Activated T-helper 1 cell treated with Interleukin-2 at 50 U/mL for 16 hours (primary cell): ENCODE results near the gene RPS6KA2.

Experiments used
- DNase-seq: peaks from one replicate; pipeline ENCODE4 v3.0.0-alpha.2; 2020; ENCODE audit warnings: low read depth

RPS6KA2 gene

GRCh38 chr6:166615059-166615770 lies 11.8 kb downstream of the RPS6KA2 start:
- DNase-seq: no peak

GRCh38 chr6:166614589-166614988 lies 12.5 kb downstream of the RPS6KA2 start:
- no peak for DNase-seq

GRCh38 chr6:166614171-166614583 lies 12.9 kb downstream of the RPS6KA2 start:
- no peak for DNase-seq

GRCh38 chr6:166613027-166613426 lies 14.0 kb downstream of the RPS6KA2 start:
- DNase-seq: no peak

GRCh38 chr6:166612471-166612881 lies 14.6 kb downstream of the RPS6KA2 start:
- DNase-seq: no peak

GRCh38 chr6:166611631-166612030 lies 15.4 kb downstream of the RPS6KA2 start:
- DNase-seq: no peak

- no peak for DNase-seq
Measured at GRCh38 chr6:166610069-166610468, 17.0 kb downstream of the RPS6KA2 start.

- DNase-seq: no peak
Measured at GRCh38 chr6:166608774-166609173, 18.3 kb downstream of the RPS6KA2 start.

- DNase-seq: no peak
Measured at GRCh38 chr6:166605752-166606151, 21.3 kb downstream of the RPS6KA2 start.

- no peak for DNase-seq
Measured at GRCh38 chr6:166604911-166605310, 22.1 kb downstream of the RPS6KA2 start.

GRCh38 chr6:166604328-166604727 lies 22.7 kb downstream of the RPS6KA2 start:
- DNase-seq: no peak

- DNase-seq: no peak
Measured at GRCh38 chr6:166603043-166603690, 23.9 kb downstream of the RPS6KA2 start.

GRCh38 chr6:166601956-166602355 lies 25.1 kb downstream of the RPS6KA2 start:
- no peak for DNase-seq

GRCh38 chr6:166600931-166601330 lies 26.1 kb downstream of the RPS6KA2 start:
- no peak for DNase-seq

GRCh38 chr6:166599205-166599604 lies 27.8 kb downstream of the RPS6KA2 start:
- DNase-seq: no peak

- no peak for DNase-seq
Measured at GRCh38 chr6:166598441-166599138, 28.5 kb downstream of the RPS6KA2 start.

- DNase-seq: no peak
Measured at GRCh38 chr6:166597711-166598440, 29.2 kb downstream of the RPS6KA2 start.

- DNase-seq: no peak
Measured at GRCh38 chr6:166596776-166597507, 30.1 kb downstream of the RPS6KA2 start.

GRCh38 chr6:166595949-166596348 lies 31.1 kb downstream of the RPS6KA2 start:
- no peak for DNase-seq

- no peak for DNase-seq
Measured at GRCh38 chr6:166595061-166595780, 31.8 kb downstream of the RPS6KA2 start.

GRCh38 chr6:166592821-166593220 lies 34.2 kb downstream of the RPS6KA2 start:
- no peak for DNase-seq
